ENCODE measurements around the gene IRF2.

IRF2 gene

GRCh38 chr4:184368731-184369130, 105.6 kb downstream of the IRF2 start:
- TF ChIP-seq CTCF (IDR thresholded peaks at IDR 0.05; ENCODE audit: low read depth, low read length): no peak
- in situ Hi-C loops (cut with HindIII; ENCODE audit: low sequenced_read_pairs): no loop called here
- no peak overlapping the region for H3K4me3 ChIP-seq (ENCODE audit: low read depth, low read length)
- DNase-seq (ENCODE audit: low read depth, low spot score): no peak

- DNase-seq (ENCODE audit: low read depth, low spot score): no peak
- H3K4me3 ChIP-seq (ENCODE audit: low read depth, low read length): no peak overlapping the region
- in situ Hi-C loops (cut with HindIII; ENCODE audit: low sequenced_read_pairs): no loop called here
- TF ChIP-seq CTCF (IDR thresholded peaks at IDR 0.05; ENCODE audit: low read depth, low read length): no peak
Observed at GRCh38 chr4:184368290-184368689, 106.1 kb downstream of the IRF2 start.

- H3K4me3 ChIP-seq (ENCODE audit: low read depth, low read length): no peak overlapping the region
- no peak for DNase-seq (ENCODE audit: low read depth, low spot score)
- in situ Hi-C loops (cut with HindIII; ENCODE audit: low sequenced_read_pairs): no loop called here
- no peak for TF ChIP-seq CTCF (IDR thresholded peaks at IDR 0.05; ENCODE audit: low read depth, low read length)
Observed at GRCh38 chr4:184364100-184364921, 110.0 kb downstream of the IRF2 start.

- in situ Hi-C loops (cut with HindIII; ENCODE audit: low sequenced_read_pairs): no loop called here
- H3K4me3 ChIP-seq (ENCODE audit: low read depth, low read length): no peak overlapping the region
Observed at GRCh38 chr4:184363258-184363657, 111.1 kb downstream of the IRF2 start.

GRCh38 chr4:184362396-184362795, 112.0 kb downstream of the IRF2 start:
- no peak for TF ChIP-seq CTCF (IDR thresholded peaks at IDR 0.05; ENCODE audit: low read depth, low read length)
- in situ Hi-C loops (cut with HindIII; ENCODE audit: low sequenced_read_pairs): no loop called here
- DNase-seq (ENCODE audit: low read depth, low spot score): no peak
- H3K4me3 ChIP-seq (ENCODE audit: low read depth, low read length): no peak overlapping the region

More at GRCh38 chr4:184363258-184363657, 111.1 kb downstream of the IRF2 start:
- DNase-seq (ENCODE audit: low read depth, low spot score): no peak
- TF ChIP-seq CTCF (IDR thresholded peaks at IDR 0.05; ENCODE audit: low read depth, low read length): no peak

- TF ChIP-seq CTCF (IDR thresholded peaks at IDR 0.05; ENCODE audit: low read depth, low read length): no peak
- no peak for DNase-seq (ENCODE audit: low read depth, low spot score)
- in situ Hi-C loops (cut with HindIII; ENCODE audit: low sequenced_read_pairs): no loop called here
- H3K4me3 ChIP-seq (ENCODE audit: low read depth, low read length): no peak overlapping the region
Observed at GRCh38 chr4:184361443-184361842, 112.9 kb downstream of the IRF2 start.
